Measurements from ENCODE around the gene ZNF518A. TPM values are rescaled to one million over a fixed set of nuclear protein-coding genes. Genes with fewer than 3 reads are reported as not detected.

Gene ZNF518A
- total RNA-seq, 1 experiment from 2014 or later: 11.4 TPM

GRCh38 chr10:96170230-96170629 lies 40.1 kb downstream of the ZNF518A start:
- H3K27ac ChIP-seq: no peak overlapping the region

GRCh38 chr10:96172666-96173065 lies 42.6 kb downstream of the ZNF518A start:
- Histone ChIP-seq H3K4me3 (no peak overlapping the region), H3K4me1 (replicated peaks; ENCODE audit: insufficient read depth) (no peaks in the 10 kb centered on the region), H3K9me2 (ENCODE audit: insufficient read depth) (no peaks in the 10 kb centered on the region), H3K9me3 (ENCODE audit: insufficient read depth, low read depth) (peaks cover 6% of the 10 kb centered on the region; the same call in 1 of the 2 replicates), H3K27me3 (ENCODE audit: insufficient read depth, low read depth) (no peaks in the 10 kb centered on the region), H3K27ac (no peak overlapping the region), H2AFZ (no peak overlapping the region), H4K20me1 (ENCODE audit: insufficient read depth) (no peaks in the 10 kb centered on the region), H3F3A (ENCODE audit: insufficient read depth, low read depth) (no peaks in the 10 kb centered on the region), H3K4me2 (no peak overlapping the region), H3K79me2 (ENCODE audit: low read depth) (no peaks in the 10 kb centered on the region), H3K36me3 (ENCODE audit: low read depth) (no peaks in the 10 kb centered on the region)
- ChIA-PET CTCF (no interaction called here), POLR2A (ENCODE audit: unreplicated experiment) (no interaction called here)
- intact Hi-C loops (cut with micrococcal nuclease; ENCODE audit: unreplicated experiment): no loop called here
- no peak for TF ChIP-seq EZH2 (IDR thresholded peaks at IDR 0.05; ENCODE audit: low read depth)
- TF ChIP-seq CTCF (conservative IDR thresholded peaks at IDR 0.05): no peak
- no TSS peak for BruUV-seq (replicated peaks)
- no peak for DNase-seq

More at GRCh38 chr10:96170230-96170629, 40.1 kb downstream of the ZNF518A start:
- BruUV-seq (replicated peaks): no TSS peak
- no peaks in the 10 kb centered on the region for H3K36me3 ChIP-seq (ENCODE audit: low read depth)
- intact Hi-C loops (cut with micrococcal nuclease; ENCODE audit: unreplicated experiment): no loop called here
- H3F3A ChIP-seq (ENCODE audit: insufficient read depth, low read depth): no peaks in the 10 kb centered on the region
- no peaks in the 10 kb centered on the region for H4K20me1 ChIP-seq (ENCODE audit: insufficient read depth)
- no peak for DNase-seq
- no peak for TF ChIP-seq EZH2 (IDR thresholded peaks at IDR 0.05; ENCODE audit: low read depth)
- no peak for TF ChIP-seq CTCF (conservative IDR thresholded peaks at IDR 0.05)
- no peaks in the 10 kb centered on the region for H3K27me3 ChIP-seq (ENCODE audit: insufficient read depth, low read depth)
- no peak overlapping the region for H2AFZ ChIP-seq
- no peaks in the 10 kb centered on the region for H3K4me1 ChIP-seq (replicated peaks; ENCODE audit: insufficient read depth)
- CTCF ChIA-PET: no interaction called here
- H3K4me2 ChIP-seq: no peak overlapping the region
- no peak overlapping the region for H3K4me3 ChIP-seq
- H3K79me2 ChIP-seq (ENCODE audit: low read depth): no peaks in the 10 kb centered on the region
- no peaks in the 10 kb centered on the region for H3K9me2 ChIP-seq (ENCODE audit: insufficient read depth)
- no peaks in the 10 kb centered on the region for H3K9me3 ChIP-seq (ENCODE audit: insufficient read depth, low read depth)
- POLR2A ChIA-PET (ENCODE audit: unreplicated experiment): no interaction called here

- Histone ChIP-seq H2AFZ (no peak overlapping the region), H3K27ac (no peak overlapping the region), H3F3A (ENCODE audit: insufficient read depth, low read depth) (no peaks in the 10 kb centered on the region), H3K4me2 (no peak overlapping the region), H3K27me3 (ENCODE audit: insufficient read depth, low read depth) (no peaks in the 10 kb centered on the region), H3K4me3 (no peak overlapping the region), H3K79me2 (ENCODE audit: low read depth) (no peaks in the 10 kb centered on the region), H3K9me2 (ENCODE audit: insufficient read depth) (no peaks in the 10 kb centered on the region), H3K9me3 (ENCODE audit: insufficient read depth, low read depth) (peaks cover 6% of the 10 kb centered on the region; the same call in 1 of the 2 replicates), H3K4me1 (replicated peaks; ENCODE audit: insufficient read depth) (no peaks in the 10 kb centered on the region), H4K20me1 (ENCODE audit: insufficient read depth) (no peaks in the 10 kb centered on the region), H3K36me3 (ENCODE audit: low read depth) (no peaks in the 10 kb centered on the region)
- no TSS peak for BruUV-seq (replicated peaks)
- no peak for TF ChIP-seq EZH2 (IDR thresholded peaks at IDR 0.05; ENCODE audit: low read depth)
- TF ChIP-seq CTCF (conservative IDR thresholded peaks at IDR 0.05): no peak
- ChIA-PET POLR2A (ENCODE audit: unreplicated experiment) (no interaction called here), CTCF (no interaction called here)
- no peak for DNase-seq
- intact Hi-C loops (cut with micrococcal nuclease; ENCODE audit: unreplicated experiment): no loop called here
These were observed 46.9 kb downstream of the ZNF518A start for GRCh38 chr10:96176985-96177384.
